MM.1S (cell line): Measurements from ENCODE around the gene KRT79.

Experiments
- DNase-seq: peaks from one replicate; pipeline ENCODE4 v3.0.0-alpha.2; 2015
- H2AFZ ChIP-seq: fragments of 300-600 bp; sonication (generic); 2 replicates; pipeline ENCODE4 v1.6.0; 2016; ENCODE audit warnings: antibody characterized with exemption, low read length
- H3F3A ChIP-seq: fragments of 300-600 bp; sonication (generic); 2 replicates; pipeline ENCODE4 v1.6.1; 2016; ENCODE audit warnings: mild to moderate bottlenecking, antibody characterized with exemption, low read length, moderate library complexity, mixed read lengths; ENCODE audit not compliant: insufficient read depth
- H3K27ac ChIP-seq: fragments of 300-600 bp; sonication (generic); 2 replicates; pipeline ENCODE4 v1.5.1; 2016; ENCODE audit warnings: mild to moderate bottlenecking, low read length
- H3K27me3 ChIP-seq: fragments of 300-600 bp; sonication (generic); replicated peaks from 2 replicates; pipeline ENCODE4 v1.6.0; 2016; ENCODE audit warnings: low read length; ENCODE audit not compliant: insufficient read depth
- H3K36me3 ChIP-seq: fragments of 300-600 bp; sonication (generic); replicated peaks from 2 replicates; pipeline ENCODE4 v1.6.1; 2016; ENCODE audit warnings: mild to moderate bottlenecking, low read length, mixed read lengths; ENCODE audit not compliant: insufficient read depth
- H3K4me1 ChIP-seq: fragments of 300-600 bp; sonication (generic); 2 replicates; pipeline ENCODE4 v1.6.1; 2016; ENCODE audit warnings: low read length, mixed read lengths
- H3K4me2 ChIP-seq: fragments of 300-600 bp; sonication (generic); 2 replicates; pipeline ENCODE4 v1.6.0; 2016; ENCODE audit warnings: low read depth, low read length
- H3K4me3 ChIP-seq: fragments of 300-600 bp; sonication (generic); 2 replicates; pipeline ENCODE4 v1.5.1; 2016; ENCODE audit warnings: low read length, mixed read lengths
- H3K79me2 ChIP-seq: fragments of 300-600 bp; sonication (generic); 2 replicates; pipeline ENCODE4 v1.6.1; 2016; ENCODE audit warnings: mixed run types, low read length, mixed read lengths
- H3K9ac ChIP-seq: fragments of 300-600 bp; sonication (generic); 2 replicates; pipeline ENCODE4 v1.6.1; 2016; ENCODE audit warnings: low read length, mixed read lengths
- H3K9me2 ChIP-seq: fragments of 300-600 bp; sonication (generic); replicated peaks from 2 replicates; pipeline ENCODE4 v1.6.1; 2016; ENCODE audit warnings: mild to moderate bottlenecking, low read length, mixed read lengths; ENCODE audit not compliant: insufficient read depth
- H3K9me3 ChIP-seq: fragments of 300-600 bp; sonication (generic); replicated peaks from 2 replicates; pipeline ENCODE4 v1.6.1; 2016; ENCODE audit warnings: mild to moderate bottlenecking, low read length, mixed read lengths; ENCODE audit not compliant: insufficient read depth
- H4K20me1 ChIP-seq: fragments of 300-600 bp; sonication (generic); 2 replicates; pipeline ENCODE4 v1.6.1; 2016; ENCODE audit warnings: mild to moderate bottlenecking, low read length, moderate library complexity, mixed read lengths; ENCODE audit not compliant: insufficient read depth
- CTCF ChIP-seq: fragments of 300-600 bp; sonication (generic); IDR thresholded peaks from 2 replicates; pipeline ENCODE4 v1.5.1; 2016; ENCODE audit warnings: antibody characterized with exemption, low read length, mixed read lengths
- EZH2 ChIP-seq: fragments of 300-600 bp; sonication (generic); optimal IDR thresholded peaks from 2 replicates; pipeline ENCODE3; 2017; ENCODE audit warnings: low read depth, mild to moderate bottlenecking, antibody characterized with exemption, low read length, mixed read lengths
- EZH2phosphoT487 ChIP-seq: fragments of 300-600 bp; sonication (generic); IDR thresholded peaks from 2 replicates; pipeline ENCODE4 v1.6.1; 2018; ENCODE audit warnings: antibody characterized with exemption, low read length

Gene KRT79

DNA sequence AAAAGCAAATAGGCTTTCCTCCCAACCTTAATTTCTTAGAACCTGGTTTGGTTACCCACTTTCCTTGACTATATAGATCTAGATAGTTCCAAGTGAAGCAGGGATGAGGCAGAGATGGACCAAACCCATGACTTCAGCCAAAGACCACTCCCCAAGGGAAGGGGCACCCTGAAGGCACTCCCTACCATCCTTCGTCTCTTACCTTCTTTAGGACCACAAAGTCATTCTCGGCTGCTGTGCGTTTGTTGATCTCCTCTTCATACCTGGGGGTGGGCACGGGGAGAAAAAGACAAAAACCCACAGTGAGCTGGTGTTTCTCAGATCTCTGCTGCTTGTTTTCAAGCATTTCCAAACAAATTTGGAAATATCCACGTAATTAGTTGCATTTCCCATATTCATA is 23.6 kb downstream of the KRT79 start:
- no peaks in the 10 kb centered on the region for H3K9me3 ChIP-seq
- H3K79me2 ChIP-seq, result no peaks in the 10 kb centered on the region
- no peak for DNase-seq
- no peak overlapping the region for H2AFZ ChIP-seq
- no peak overlapping the region for H3K4me2 ChIP-seq
- H3K27ac ChIP-seq, result no peak overlapping the region
- TF ChIP-seq EZH2 (no peak), CTCF (no peak), EZH2phosphoT487 (no peak)
- H3K4me3 ChIP-seq, result no peak overlapping the region
- no peaks in the 10 kb centered on the region for H3K4me1 ChIP-seq
- peaks cover 85% of the 10 kb centered on the region for H3K27me3 ChIP-seq
- no peaks in the 10 kb centered on the region for H3K36me3 ChIP-seq
- H3K9ac ChIP-seq, result no peak overlapping the region
- H4K20me1 ChIP-seq, result no peaks in the 10 kb centered on the region
- H3F3A ChIP-seq, result no peaks in the 10 kb centered on the region
- H3K9me2 ChIP-seq, result no peaks in the 10 kb centered on the region

DNA sequence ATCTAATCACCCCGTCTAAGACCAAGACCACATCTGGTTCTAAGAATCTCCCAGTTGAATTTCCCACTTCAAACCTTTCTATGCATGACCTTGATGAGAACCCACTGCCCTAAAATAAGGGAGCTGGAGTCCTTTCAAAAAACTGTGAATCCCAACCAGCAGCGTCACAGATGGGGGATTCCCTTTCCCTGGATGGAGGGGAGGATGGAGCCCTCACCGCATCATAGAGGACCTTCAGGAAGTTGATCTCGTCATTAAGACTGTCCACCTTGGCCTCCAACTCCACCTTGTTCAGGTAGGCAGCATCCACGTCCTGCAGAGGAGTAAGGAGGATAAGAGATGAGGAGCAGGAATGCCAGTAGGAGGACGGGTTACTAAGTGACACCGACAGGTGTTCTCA is 24.9 kb downstream of the KRT79 start:
- Histone ChIP-seq H4K20me1 (no peaks in the 10 kb centered on the region), H3F3A (no peaks in the 10 kb centered on the region), H3K4me2 (no peak overlapping the region), H3K27me3 (peaks cover 75% of the 10 kb centered on the region), H3K36me3 (no peaks in the 10 kb centered on the region), H3K9ac (no peak overlapping the region), H3K4me1 (no peaks in the 10 kb centered on the region), H3K9me2 (no peaks in the 10 kb centered on the region), H3K79me2 (no peaks in the 10 kb centered on the region), H3K9me3 (no peaks in the 10 kb centered on the region), H3K4me3 (no peak overlapping the region), H2AFZ (no peak overlapping the region), H3K27ac (no peak overlapping the region)
- DNase-seq, result no peak
- TF ChIP-seq CTCF (no peak), EZH2 (no peak), EZH2phosphoT487 (no peak)

- H3K9me2 ChIP-seq, result no peaks in the 10 kb centered on the region
- no peak for DNase-seq
- no peak overlapping the region for H3K4me3 ChIP-seq
- no peak overlapping the region for H2AFZ ChIP-seq
- no peaks in the 10 kb centered on the region for H3K36me3 ChIP-seq
- no peaks in the 10 kb centered on the region for H3K4me1 ChIP-seq
- no peak overlapping the region for H3K9ac ChIP-seq
- no peaks in the 10 kb centered on the region for H3F3A ChIP-seq
- H3K27me3 ChIP-seq, result peaks cover 75% of the 10 kb centered on the region
- H4K20me1 ChIP-seq, result no peaks in the 10 kb centered on the region
- no peak overlapping the region for H3K27ac ChIP-seq
- no peaks in the 10 kb centered on the region for H3K79me2 ChIP-seq
- TF ChIP-seq EZH2phosphoT487 (no peak), EZH2 (no peak), CTCF (no peak)
- no peaks in the 10 kb centered on the region for H3K9me3 ChIP-seq
- H3K4me2 ChIP-seq, result no peak overlapping the region
These were observed 25.4 kb downstream of the KRT79 start for GRCh38 chr12:52808573-52809160.
